A172 (cell line): ENCODE results near the gene RIPPLY2. TPM values are rescaled to one million over a fixed set of nuclear protein-coding genes. Genes with fewer than 3 reads are reported as not detected.

Experiments used
- DNase-seq: peaks from one replicate; pipeline ENCODE4 v3.0.0-alpha.2; 2015; ENCODE audit warnings: low spot score
- total RNA-seq: library from RNA; depleted of rRNA; stranded (reverse); fragments of >200 nt; shearing (Covaris generic); gene quantifications from 2 replicates; pipeline ENCODE4 v1.2.3, GENCODE V29; 2014; rRNA removed

Gene RIPPLY2
- total RNA-seq, 1 experiment from 2014 or later: not detected

GRCh38 chr6:83905648-83906047 is 52.5 kb downstream of the RIPPLY2 start:
- DNase-seq: no peak

Other genes starting within 250 kb of the RIPPLY2 start
- not detected in 2 replicates for gene SNAP91, start 144.3 kb upstream of the RIPPLY2 start, total RNA-seq
- 30.5 and 35.0 TPM in 2 replicates for gene CYB5R4, start 6.3 kb downstream of the RIPPLY2 start, total RNA-seq
- gene MRAP2, start 180.4 kb downstream of the RIPPLY2 start, total RNA-seq: 0.86 and 1.1 TPM in 2 replicates